ENCODE data around the gene SLC4A3. TPM values are rescaled to one million over a fixed set of nuclear protein-coding genes. Genes with fewer than 3 reads are reported as not detected.

The SLC4A3 gene
- total RNA-seq, 6 experiments from 2014 or later, result 0.14 to 0.42 (median 0.27) TPM; not detected in 1

DNA sequence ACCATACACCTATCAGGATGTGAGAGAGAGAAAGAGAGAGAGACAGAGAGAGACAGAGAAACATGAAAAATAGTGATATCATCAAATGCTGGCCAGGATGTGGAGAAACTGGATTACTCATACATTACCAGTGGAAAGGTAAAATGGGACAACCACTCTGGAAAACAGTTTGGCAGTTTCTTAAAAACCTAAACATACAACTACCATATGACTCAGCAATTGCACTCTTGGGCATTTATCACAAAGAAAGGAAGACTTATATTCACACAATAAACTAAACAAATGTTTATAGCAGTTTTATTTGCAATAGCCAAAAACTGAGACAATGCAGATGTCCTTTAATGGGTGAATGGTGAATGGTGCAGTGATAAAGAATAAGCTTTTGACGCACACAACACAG lies 29.1 kb downstream of the SLC4A3 start:
- Histone ChIP-seq H3K9me3 (no peaks in the 10 kb centered on the region), H3K36me3 (no peaks in the 10 kb centered on the region), H3K4me1 (no peaks in the 10 kb centered on the region), H3K27me3 (no peaks in the 10 kb centered on the region), H3K4me3 (no peak overlapping the region), H3K27ac (no peak overlapping the region)
- intact Hi-C loops (cut with DNase I), result no loop called here
- DNase-seq (no peak), ATAC-seq (no peak)
- WGBS (ENCODE audit: insufficient coverage, low coverage, low lambda C conversion rate, missing lambda C conversion rate), result 56% methylated on average over 1 of the region's 1 CpG
- TF ChIP-seq, protein P1, sequence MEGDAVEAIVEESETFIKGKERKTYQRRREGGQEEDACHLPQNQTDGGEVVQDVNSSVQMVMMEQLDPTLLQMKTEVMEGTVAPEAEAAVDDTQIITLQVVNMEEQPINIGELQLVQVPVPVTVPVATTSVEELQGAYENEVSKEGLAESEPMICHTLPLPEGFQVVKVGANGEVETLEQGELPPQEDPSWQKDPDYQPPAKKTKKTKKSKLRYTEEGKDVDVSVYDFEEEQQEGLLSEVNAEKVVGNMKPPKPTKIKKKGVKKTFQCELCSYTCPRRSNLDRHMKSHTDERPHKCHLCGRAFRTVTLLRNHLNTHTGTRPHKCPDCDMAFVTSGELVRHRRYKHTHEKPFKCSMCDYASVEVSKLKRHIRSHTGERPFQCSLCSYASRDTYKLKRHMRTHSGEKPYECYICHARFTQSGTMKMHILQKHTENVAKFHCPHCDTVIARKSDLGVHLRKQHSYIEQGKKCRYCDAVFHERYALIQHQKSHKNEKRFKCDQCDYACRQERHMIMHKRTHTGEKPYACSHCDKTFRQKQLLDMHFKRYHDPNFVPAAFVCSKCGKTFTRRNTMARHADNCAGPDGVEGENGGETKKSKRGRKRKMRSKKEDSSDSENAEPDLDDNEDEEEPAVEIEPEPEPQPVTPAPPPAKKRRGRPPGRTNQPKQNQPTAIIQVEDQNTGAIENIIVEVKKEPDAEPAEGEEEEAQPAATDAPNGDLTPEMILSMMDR (IDR thresholded peaks at IDR 0.05), result no peak
- TF ChIP-seq POLR2A (IDR thresholded peaks at IDR 0.05), result no peak

DNA sequence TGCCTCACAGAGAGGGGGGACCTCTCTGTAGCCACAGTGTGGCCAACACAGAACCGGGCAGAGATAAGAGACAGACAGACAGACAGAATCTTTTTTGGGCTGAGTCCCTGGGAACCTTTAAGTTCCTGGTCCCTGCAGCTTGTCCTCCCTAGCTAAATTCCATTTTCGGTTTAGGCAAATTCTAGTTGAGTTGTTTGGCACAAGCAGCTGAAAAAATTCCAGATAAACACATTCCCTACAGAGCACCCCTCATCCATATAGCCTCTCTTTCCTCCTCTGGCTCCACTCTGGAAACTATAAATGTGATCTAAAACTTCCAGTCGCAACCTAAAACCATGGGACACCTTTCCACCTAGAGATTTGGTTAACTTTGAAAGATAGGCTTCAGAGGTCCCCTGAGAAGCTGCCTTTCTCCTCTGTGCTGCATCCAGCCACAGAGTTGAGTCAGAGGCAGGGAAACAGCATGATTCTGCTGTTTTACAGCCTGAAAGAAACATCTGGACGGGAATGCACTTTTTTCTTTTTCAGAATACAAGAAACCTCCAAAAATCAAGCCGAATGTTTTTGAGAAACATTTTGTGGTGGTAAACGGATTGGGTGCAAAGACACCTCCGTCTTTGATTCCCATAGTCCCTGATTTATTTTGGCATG lies 30.9 kb downstream of the SLC4A3 start:
- ATAC-seq (no peak), DNase-seq (no peak)
- Histone ChIP-seq H3K4me1 (no peaks in the 10 kb centered on the region), H3K4me3 (no peak overlapping the region), H3K9me3 (no peaks in the 10 kb centered on the region), H3K27ac (no peak overlapping the region), H3K36me3 (no peaks in the 10 kb centered on the region), H3K27me3 (no peaks in the 10 kb centered on the region)
- WGBS (ENCODE audit: insufficient coverage, low coverage, low lambda C conversion rate, missing lambda C conversion rate), result 41% methylated on average over 6 of the region's 7 CpGs
- intact Hi-C loops (cut with DNase I), result no loop called here
- TF ChIP-seq, protein P1 (IDR thresholded peaks at IDR 0.05), result no peak
- TF ChIP-seq POLR2A (IDR thresholded peaks at IDR 0.05), result no peak

DNA sequence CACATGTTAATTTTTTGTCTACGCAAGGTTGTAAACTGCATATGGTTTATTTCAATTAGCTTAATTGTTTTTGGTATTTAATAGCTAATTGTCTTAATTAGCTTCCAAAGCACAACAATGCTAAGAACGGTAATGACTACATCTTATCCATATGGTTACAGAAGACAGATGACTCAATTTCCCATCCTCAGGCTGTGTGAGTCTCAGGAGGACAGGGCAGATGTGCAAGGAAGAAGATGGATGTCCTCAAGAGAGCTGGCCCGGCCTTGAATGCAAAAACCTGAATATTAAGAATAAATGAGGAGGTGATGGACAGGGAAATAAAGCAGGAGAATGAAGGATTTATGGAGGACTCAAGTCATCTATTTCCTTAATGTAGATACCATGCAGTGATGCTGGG lies 31.4 kb downstream of the SLC4A3 start:
- Histone ChIP-seq H3K27me3 (no peaks in the 10 kb centered on the region), H3K4me3 (no peak overlapping the region), H3K27ac (no peak overlapping the region), H3K36me3 (no peaks in the 10 kb centered on the region), H3K9me3 (no peaks in the 10 kb centered on the region), H3K4me1 (no peaks in the 10 kb centered on the region)
- TF ChIP-seq, protein P1 (IDR thresholded peaks at IDR 0.05), result no peak
- TF ChIP-seq POLR2A (IDR thresholded peaks at IDR 0.05), result no peak
- ATAC-seq (no peak), DNase-seq (no peak)
- intact Hi-C loops (cut with DNase I), result no loop called here
- 69% methylated on average over 3 of the region's 3 CpGs for WGBS (ENCODE audit: insufficient coverage, low coverage, low lambda C conversion rate, missing lambda C conversion rate)

DNA sequence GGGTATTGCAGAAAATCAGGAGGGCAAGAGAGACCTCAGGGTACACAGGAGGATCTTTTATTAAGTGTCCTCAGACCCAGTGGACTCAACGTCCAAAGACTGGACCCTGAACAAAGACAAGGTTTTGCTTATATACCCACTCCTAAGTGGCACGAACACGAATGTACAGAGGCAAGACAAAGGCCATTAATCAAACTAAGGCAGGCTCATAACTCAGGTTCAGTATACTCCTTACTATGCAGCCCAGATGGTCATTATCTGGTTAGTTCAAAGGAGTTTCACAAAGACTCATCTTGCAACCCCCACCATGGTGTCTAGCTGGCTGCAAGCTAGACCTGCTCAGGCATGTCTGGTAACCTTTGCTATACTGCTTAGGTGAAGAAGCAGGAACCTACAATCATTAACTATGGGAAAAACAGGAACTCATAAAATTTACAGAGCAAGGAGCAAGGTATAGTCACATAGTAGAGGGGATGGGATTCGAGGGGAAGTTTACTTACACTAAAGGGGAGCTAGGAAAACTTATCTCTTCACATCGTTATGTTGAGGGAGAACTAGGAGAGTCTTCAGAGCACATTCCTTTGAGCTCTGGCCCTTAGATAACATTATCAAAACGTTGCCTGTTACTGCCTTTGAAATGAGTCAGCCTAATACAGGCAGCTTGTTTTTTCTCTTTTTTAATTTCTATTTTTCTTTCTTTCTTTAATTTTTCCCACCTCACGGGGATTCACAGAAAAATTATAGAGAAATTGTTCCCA lies 33.9 kb downstream of the SLC4A3 start:
- no peaks in the 10 kb centered on the region for H3K4me1 ChIP-seq
- H3K27ac ChIP-seq, result no peak overlapping the region
- no peaks in the 10 kb centered on the region for H3K27me3 ChIP-seq
- intact Hi-C loops (cut with DNase I), result no loop called here
- no peaks in the 10 kb centered on the region for H3K9me3 ChIP-seq
- WGBS (ENCODE audit: insufficient coverage, low coverage, low lambda C conversion rate, missing lambda C conversion rate), result 26% methylated on average over 7 of the region's 7 CpGs
- ATAC-seq, result no peak
- H3K36me3 ChIP-seq, result no peaks in the 10 kb centered on the region
- TF ChIP-seq POLR2A (IDR thresholded peaks at IDR 0.05), result no peak
- TF ChIP-seq, protein P1 (IDR thresholded peaks at IDR 0.05), result no peak
- no peak for DNase-seq
- H3K4me3 ChIP-seq, result no peak overlapping the region

Measured in right lobe of liver (tissue), 6 donors.